HepG2 (cell line): ENCODE results near the gene HOXA4.

Source experiments
- CTCF ChIP-seq: sonication (generic); formaldehyde crosslinking; IDR thresholded peaks from 2 replicates; pipeline ENCODE4 v1.5.0; 2020; ENCODE audit warnings: mild to moderate bottlenecking, missing genetic modification reagents, moderate library complexity
- EP300 ChIP-seq, 3 experiments: sonication (generic) in 1 of 3; formaldehyde crosslinking in 1 of 3; IDR thresholded peaks; 2 replicates each; pipeline versions ENCODE4 v1.5.1 to v1.6.1; 2011 to 2020; ENCODE audit warnings: low read depth in 2 of 3, low read length in 2 of 3, borderline replicate concordance in 1 of 3, improper control_type of control experiment in 1 of 3, mild to moderate bottlenecking in 1 of 3, missing genetic modification reagents in 1 of 3, moderate library complexity in 1 of 3
- FOXM1 ChIP-seq: sonication (generic); formaldehyde crosslinking; IDR thresholded peaks from 2 replicates; pipeline ENCODE4 v1.5.0; 2020; ENCODE audit warnings: missing genetic modification reagents
- HOXA9 ChIP-seq: sonication (generic); formaldehyde crosslinking; IDR thresholded peaks from 2 replicates; pipeline ENCODE4 v1.8.1; 2022; ENCODE audit warnings: missing genetic modification reagents, mild to moderate bottlenecking, moderate library complexity, borderline replicate concordance
- POLR2AphosphoS5 ChIP-seq: IDR thresholded peaks from 2 replicates; pipeline ENCODE4 v1.6.1; 2012; ENCODE audit warnings: low read depth, low read length
- RAD51 ChIP-seq: fragments of 450-650 bp; IDR thresholded peaks from 2 replicates; pipeline ENCODE4 v1.6.1; 2016; ENCODE audit warnings: borderline replicate concordance
- ZNF253 ChIP-seq: sonication (generic); formaldehyde crosslinking; IDR thresholded peaks from 2 replicates; pipeline ENCODE4 v1.8.0; 2022; ENCODE audit warnings: mild to moderate bottlenecking, missing genetic modification reagents, borderline replicate concordance

- TF ChIP-seq CTCF (no peak), POLR2AphosphoS5 (no peak), FOXM1 (CRISPR knock-in tag) (no peak), ZNF253 (CRISPR knock-in tag) (no peak), EP300 (IDR thresholded peaks at IDR 0.05; ENCODE audit: low read depth in 2 of 2, low read length in 2 of 2) (no peak), EP300 (CRISPR knock-in tag; IDR thresholded peaks at IDR 0.05; ENCODE audit: borderline replicate concordance) (no peak), HOXA9 (CRISPR knock-in tag) (no peak), RAD51 (no peak)
Measured at GRCh38 chr7:27163288-27164044, 32.9 kb upstream of the HOXA4 start.
